GM04503 (cell line): ENCODE results near the gene ZFYVE27.

Experiments
- DNase-seq: peaks from one replicate; pipeline ENCODE4 v3.0.0-alpha.2; 2012; ENCODE audit warnings: low read depth

The ZFYVE27 gene

GRCh38 chr10:97744405-97745035 is 7.6 kb downstream of the ZFYVE27 start:
- no peak for DNase-seq

DNA sequence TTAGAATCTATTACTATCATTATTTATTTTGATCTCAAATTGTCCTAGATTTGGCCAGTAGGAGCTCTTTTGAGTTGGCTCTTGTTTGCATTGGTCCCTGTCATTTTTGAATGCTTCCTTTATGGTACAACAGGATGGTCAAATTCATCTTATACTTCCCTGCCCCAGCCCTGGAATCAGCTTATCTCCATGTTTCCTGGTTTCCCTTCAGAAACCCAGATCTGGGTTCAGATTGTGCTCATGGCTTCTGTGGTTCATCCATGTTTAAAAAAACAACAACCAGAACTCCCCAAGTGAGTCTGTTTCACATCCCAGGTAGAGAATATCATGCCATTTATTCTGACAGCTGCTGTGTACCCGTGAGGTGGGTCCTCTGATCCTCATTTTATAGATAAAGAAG is 10.6 kb downstream of the ZFYVE27 start:
- DNase-seq: no peak

- DNase-seq: no peak
These were observed 11.2 kb downstream of the ZFYVE27 start for GRCh38 chr10:97748116-97748515.

- no peak for DNase-seq
These were observed 16.0 kb downstream of the ZFYVE27 start for GRCh38 chr10:97752956-97753355.

DNA sequence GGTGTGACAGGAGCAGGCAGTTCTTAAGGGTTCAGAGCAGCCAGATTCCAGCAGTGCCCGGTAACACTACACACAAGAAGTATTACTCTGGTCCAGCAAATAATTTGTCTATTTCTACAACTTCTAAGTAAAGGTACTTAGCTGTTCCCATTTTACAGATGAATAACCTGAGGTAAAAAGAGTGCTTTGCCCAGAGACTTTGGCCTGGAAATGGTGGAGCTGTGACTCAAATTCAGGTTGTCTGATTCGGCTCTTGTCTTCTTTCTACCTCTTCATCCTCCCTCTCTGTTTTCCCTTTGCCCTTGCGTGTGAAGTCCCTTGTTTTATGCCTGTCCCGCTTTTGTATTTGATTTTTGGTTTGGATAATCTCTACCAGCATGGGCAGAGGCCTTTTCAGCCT is 17.8 kb downstream of the ZFYVE27 start:
- DNase-seq: no peak

DNA sequence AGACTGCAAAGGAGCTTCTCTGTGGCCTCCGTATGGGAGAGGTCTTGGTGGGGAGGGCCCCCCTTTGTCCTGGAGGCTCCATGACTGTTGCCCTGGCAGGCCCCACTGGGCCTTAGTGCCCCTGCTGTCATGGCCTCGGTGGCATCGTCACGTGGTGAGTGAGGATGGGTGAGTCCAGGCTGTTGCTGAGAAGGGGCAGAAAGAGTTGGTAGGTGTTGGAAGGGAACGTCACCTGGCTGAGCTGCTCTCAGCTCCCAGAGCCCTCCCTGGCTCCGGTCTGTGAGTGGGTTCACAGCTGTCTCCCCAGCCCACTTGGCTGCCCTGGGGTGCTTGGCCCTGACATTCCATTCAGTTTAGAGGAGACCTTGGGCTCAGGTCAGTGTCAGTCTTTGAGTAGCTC is 18.8 kb downstream of the ZFYVE27 start:
- no peak for DNase-seq

DNA sequence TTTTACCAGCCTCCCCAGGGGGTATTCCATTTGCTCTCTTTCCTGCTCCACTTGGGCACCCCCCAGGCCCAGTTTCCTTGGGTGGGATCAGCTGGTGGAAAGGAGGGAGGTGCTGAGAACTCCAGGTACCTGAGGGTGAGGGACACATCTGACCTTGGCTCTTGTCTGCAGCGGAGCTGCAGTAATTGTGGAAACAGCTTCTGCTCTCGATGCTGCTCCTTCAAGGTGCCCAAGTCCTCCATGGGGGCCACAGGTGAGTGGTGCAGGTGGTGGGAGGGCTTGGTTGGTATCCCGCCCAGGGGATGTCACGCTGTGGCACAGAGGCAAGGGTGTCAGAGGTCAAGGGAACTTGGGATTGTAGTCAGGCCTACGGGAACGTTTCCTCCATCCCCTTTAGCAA is 20.5 kb downstream of the ZFYVE27 start:
- DNase-seq: no peak

DNA sequence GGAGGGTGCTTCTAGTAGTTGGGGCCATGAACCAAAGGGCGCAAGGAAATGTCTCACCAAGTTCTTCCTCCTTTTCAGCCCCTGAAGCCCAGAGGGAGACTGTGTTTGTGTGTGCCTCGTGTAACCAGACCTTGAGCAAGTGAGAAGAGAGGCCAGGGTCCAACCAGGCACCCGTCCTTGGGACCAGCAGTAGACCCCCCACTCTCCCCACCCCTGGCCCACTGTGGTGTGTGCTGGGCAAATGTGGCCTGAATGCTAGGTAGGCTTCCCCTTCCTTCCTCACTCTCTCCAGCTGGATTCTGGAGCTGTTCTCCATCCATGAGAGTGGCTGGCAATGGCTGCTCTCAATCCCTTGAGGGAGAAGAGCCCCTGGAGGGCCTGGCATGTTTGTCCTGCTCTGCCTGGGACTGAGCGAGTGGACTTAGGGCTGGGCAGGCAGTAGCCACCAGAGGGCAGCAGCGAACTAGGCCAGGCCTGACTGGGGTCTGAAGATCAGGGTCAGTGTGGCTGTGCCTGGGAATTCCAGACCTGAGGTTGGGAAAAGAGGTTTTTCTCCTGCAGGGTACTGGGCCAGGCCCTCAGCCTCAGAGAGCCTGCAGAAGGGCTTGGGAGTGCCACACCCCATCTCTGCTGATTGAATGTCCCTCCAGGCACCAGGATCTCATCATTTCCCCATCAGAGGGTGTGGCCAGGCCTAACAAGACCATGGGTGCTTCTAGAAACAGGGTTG is 22.4 kb downstream of the ZFYVE27 start:
- no peak for DNase-seq

- DNase-seq: no peak
These were observed 23.0 kb downstream of the ZFYVE27 start for GRCh38 chr10:97759946-97760345.

GRCh38 chr10:97760461-97761257 is 23.7 kb downstream of the ZFYVE27 start:
- no peak for DNase-seq

DNA sequence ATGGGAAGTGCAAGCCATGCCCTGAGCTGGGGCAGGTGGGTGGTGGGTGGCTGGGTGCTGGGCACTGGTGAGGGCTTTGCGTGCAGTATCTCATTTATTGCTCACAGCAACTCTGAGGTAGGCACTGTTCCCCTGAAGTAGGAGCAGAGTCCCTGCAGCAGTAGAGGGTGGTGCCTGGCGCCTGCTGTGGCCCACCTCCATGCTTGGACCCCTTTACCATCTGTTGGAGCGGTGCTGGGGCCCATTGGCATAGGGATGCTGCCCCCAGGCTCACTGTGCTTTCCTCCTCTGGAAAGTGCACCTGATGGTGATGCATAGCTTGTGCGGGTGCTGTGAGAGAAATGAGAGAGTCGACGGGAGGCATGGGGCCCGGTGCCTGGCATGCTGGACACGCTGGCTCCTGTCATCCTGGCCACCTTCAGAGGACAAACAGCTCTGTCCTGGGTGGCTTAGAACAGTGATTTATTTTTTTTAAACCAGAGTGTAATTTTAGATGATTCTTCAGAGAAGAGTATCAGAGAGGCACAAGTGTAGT is 24.5 kb downstream of the ZFYVE27 start:
- no peak for DNase-seq

DNA sequence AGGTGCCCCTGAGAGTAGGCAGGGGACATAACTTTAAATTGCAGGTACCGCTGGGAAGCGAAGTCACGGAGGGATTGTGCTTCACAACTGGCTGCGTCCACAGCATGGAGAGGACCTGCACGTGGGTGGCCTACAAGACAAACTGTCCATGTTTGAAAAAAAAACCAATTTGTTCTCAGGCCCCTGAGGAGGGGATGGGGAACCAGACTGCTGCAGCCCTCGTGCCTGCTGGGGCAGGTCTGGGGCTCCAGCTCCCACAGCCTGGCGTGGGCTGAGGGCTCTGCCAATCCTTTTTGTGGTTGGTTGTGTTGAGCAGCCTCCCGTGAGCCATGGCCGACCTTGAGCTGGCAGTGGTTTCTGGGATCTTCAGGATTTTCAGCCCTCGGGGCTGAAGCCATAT is 25.1 kb downstream of the ZFYVE27 start:
- no peak for DNase-seq

DNA sequence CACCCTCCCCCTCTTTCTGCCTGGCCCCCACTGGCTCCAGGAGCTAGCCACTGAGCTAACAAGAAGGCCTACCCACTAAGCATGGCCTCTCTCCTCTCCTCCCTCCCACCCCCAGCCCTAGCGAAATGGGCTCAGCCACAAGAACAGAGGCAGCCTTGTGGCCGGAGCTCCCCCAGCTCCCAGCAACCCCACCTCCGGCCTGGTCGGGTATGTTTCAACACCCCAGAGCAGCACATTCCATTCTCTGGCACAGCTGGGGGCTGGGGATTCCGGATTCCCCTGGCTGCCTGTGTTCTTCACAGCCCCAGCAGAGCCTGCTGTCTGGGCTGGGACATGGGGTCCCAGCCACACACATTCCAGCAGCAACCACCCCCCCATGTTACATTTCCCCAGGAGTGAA is 25.9 kb downstream of the ZFYVE27 start:
- no peak for DNase-seq

DNA sequence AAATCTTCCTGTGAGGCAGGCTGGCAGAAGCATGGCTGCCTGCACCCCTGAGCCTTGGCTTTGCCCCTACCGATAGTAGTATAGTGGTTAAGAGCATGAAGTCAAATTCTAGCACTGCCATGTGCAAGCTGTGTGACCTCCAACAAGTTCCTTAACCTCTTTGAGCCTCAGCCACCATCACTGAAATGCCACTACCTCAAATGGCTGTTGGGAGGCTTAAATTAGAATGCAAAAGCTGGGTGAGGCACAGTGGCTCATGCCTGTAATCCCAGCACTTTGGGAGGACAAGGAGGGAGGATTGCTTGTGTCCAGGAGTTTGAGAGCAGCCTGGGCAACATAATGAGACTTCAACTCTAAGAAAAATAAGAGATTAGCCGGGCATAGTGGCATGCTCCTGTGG is 26.5 kb downstream of the ZFYVE27 start:
- DNase-seq: no peak

- no peak for DNase-seq
These were observed 27.0 kb downstream of the ZFYVE27 start for GRCh38 chr10:97763947-97764346.

- no peak for DNase-seq
These were observed 27.6 kb downstream of the ZFYVE27 start for GRCh38 chr10:97764519-97764931.

DNA sequence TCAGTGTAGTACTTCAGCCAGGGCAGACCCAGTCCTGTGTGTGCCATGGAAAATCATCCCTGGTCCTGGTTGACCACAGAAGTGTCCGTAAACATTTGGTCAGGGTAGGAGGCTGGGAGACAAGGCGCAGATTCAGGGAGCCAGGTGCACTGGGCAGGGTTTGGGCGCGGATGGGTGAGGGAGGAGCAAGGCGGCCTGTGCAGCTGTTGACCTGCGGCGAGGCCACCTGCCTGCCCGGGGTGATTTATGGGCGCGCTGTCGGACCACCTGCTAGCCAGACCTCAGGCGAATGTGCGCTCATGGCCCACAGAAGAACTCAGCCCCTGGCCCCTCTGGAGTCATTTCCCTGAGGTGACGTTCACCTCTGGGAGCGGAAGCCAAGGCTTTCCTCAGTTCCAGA is 28.3 kb downstream of the ZFYVE27 start:
- no peak for DNase-seq

DNA sequence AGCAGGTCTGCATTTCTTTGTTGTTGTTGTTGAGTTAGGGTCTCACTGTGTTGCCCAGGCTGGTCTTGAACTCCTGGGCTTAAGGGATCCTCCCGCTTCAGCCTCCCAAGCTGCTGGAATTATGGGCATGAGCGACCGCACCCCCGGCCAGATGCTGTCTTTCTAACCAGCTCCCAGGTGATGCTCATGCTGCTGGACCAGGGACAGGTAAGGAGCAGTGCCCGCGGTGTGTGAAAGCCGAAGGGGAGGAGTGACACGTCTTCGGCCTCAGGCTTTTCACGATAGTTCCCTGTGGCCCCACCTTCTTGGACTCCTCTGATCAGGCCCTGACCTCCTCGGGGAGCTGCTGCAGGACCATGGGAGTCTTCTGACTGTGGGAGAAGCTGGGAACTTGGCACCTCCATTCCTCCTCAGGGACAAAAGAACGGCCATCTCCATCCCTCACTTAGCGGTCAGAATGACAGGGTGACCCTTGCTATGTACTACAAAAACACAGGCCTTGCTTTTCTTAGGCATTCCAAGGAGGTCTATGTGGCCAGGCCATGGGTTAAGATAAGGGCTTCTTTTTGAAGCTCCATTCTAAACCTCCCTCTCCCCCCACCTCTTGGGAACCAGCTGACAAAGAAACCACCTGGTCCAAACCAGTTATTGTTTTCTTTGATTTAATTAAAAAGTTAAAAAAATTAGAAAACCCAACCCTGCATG is 29.3 kb downstream of the ZFYVE27 start:
- no peak for DNase-seq

- DNase-seq: no peak
These were observed 30.3 kb downstream of the ZFYVE27 start for GRCh38 chr10:97766996-97767924.

- no peak for DNase-seq
These were observed 31.7 kb downstream of the ZFYVE27 start for GRCh38 chr10:97768322-97769315.
